ENCODE measurements around the gene MFAP5. TPM values are rescaled to one million over a fixed set of nuclear protein-coding genes. Genes with fewer than 3 reads are reported as not detected.

Gene MFAP5
- total and polyA plus RNA-seq, 10 of the 15 experiments (the other 5 are each of a cell fraction or from before 2014, with no cell fraction given) = 0.06 to 0.14 (median 0.12) TPM; not detected in 7

DNA sequence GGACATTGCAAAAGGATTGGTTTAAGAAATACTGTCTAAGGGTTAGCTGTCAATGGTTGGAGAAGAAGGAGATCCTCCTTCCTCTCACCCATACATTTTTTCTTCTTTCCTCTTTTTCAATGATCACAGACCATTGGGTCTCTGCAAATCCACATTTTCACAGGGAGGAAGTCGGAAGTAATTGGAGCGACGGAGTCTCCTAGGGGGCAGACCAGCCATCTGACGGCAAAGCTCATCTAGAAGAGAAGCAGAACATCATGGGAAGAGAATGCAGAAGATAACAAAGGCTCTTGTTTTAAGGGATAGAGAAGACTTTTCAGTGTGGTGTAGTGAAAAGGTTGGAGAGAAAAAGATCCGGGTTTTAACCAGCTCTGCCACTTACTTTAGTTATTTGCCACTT, 14.7 kb downstream of the MFAP5 start:
- SMC1A ChIA-PET (ENCODE audit: uncharacterized antibody, unreplicated experiment) = interaction anchor here (0.6 to 3.5 kb wide), 9 partner anchors 10 to 103 kb away, joined by 3 to 42 read pairs (median 9); partner anchors contain the start of gene AICDA
- intact Hi-C loops (cut with micrococcal nuclease; ENCODE audit: unreplicated experiment) = loop anchor here (1.0 kb wide), 2 partner anchors 19 to 37 kb away; no protein-coding TSS in a partner anchor
- DNase-seq (ENCODE audit: low read depth, low spot score) (no peak), ATAC-seq (no peak), FAIRE-seq (no peak)
- H3K4me3 ChIP-seq = no peak overlapping the region
- H3K27ac ChIP-seq (ENCODE audit: control insufficient read depth, insufficient read depth) = peak overlapping the region; percentile 45; the same call in 1 of the 2 replicates
- 0 out of 2 replicates have a peak overlapping the region, but pooled peaks have one; percentile 12 for H3K4me2 ChIP-seq (ENCODE audit: control insufficient read depth, insufficient read depth)
- H2AFZ ChIP-seq (ENCODE audit: control insufficient read depth, low read depth, low read length) = no peak overlapping the region
- no peaks in the 10 kb centered on the region for H3K27me3 ChIP-seq (replicated peaks in 1 of 2; ENCODE audit: control insufficient read depth in 2 of 2, insufficient read depth in 2 of 2, low read length in 1 of 2)
- BruUV-seq (replicated peaks) = TSS peak; percentile 51
- H3K4me1 ChIP-seq (ENCODE audit: control insufficient read depth, insufficient read depth, low read length) = peaks cover 39% of the 10 kb centered on the region
- CTCF ChIA-PET = interaction anchor here (0.8 to 6.9 kb wide), 9 partner anchors 9 to 402 kb away, joined by 3 to 97 read pairs (median 4); partner anchors contain the start of gene AICDA
- POLR2A ChIA-PET = interaction anchor here (0.5 to 3.5 kb wide), 4 partner anchors 19 to 56 kb away, joined by 4 to 15 read pairs (median 9); no protein-coding TSS in a partner anchor
- in situ Hi-C loops (cut with MboI) = loop anchor here (10.0 to 25.0 kb wide), 3 partner anchors 717 to 1686 kb away; partner anchors contain the start of genes CLEC2D, EMG1, PHB2 and PTPN6
- H3K9ac ChIP-seq (ENCODE audit: control insufficient read depth, insufficient read depth, low read length) = no peak overlapping the region
- no peaks in the 10 kb centered on the region; the same call in 2 of the 3 replicates for H3K9me3 ChIP-seq (replicated peaks; ENCODE audit: control insufficient read depth, insufficient read depth, low read length)
- no peaks in the 10 kb centered on the region for H4K20me1 ChIP-seq (ENCODE audit: control insufficient read depth, insufficient read depth)
- TF ChIP-seq BCL11A (IDR thresholded peaks at IDR 0.05; ENCODE audit: low read depth, low read length) = no peak
- TF ChIP-seq CREM (IDR thresholded peaks at IDR 0.05; ENCODE audit: low read depth) = no peak
- no peak for TF ChIP-seq E2F4 (IDR thresholded peaks at IDR 0.05; ENCODE audit: low read depth, low read length)
- no peak for TF ChIP-seq ZNF24 (IDR thresholded peaks at IDR 0.05)
- no peak for TF ChIP-seq RFX5 (IDR thresholded peaks at IDR 0.05; ENCODE audit: low read depth, low read length)
- TF ChIP-seq POU2F2 (IDR thresholded peaks at IDR 0.05; ENCODE audit: borderline replicate concordance, low read depth, low read length) = no peak
- no peak for TF ChIP-seq ZZZ3 (IDR thresholded peaks at IDR 0.05; ENCODE audit: control insufficient read depth, insufficient read length, low read depth)
- no peak for TF ChIP-seq SIX5 (IDR thresholded peaks at IDR 0.05; ENCODE audit: low read depth, low read length, severe bottlenecking)
- TF ChIP-seq, protein P1, sequence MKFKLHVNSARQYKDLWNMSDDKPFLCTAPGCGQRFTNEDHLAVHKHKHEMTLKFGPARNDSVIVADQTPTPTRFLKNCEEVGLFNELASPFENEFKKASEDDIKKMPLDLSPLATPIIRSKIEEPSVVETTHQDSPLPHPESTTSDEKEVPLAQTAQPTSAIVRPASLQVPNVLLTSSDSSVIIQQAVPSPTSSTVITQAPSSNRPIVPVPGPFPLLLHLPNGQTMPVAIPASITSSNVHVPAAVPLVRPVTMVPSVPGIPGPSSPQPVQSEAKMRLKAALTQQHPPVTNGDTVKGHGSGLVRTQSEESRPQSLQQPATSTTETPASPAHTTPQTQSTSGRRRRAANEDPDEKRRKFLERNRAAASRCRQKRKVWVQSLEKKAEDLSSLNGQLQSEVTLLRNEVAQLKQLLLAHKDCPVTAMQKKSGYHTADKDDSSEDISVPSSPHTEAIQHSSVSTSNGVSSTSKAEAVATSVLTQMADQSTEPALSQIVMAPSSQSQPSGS (IDR thresholded peaks at IDR 0.05; ENCODE audit: low read length) = no peak
- no peak for TF ChIP-seq HDAC6 (IDR thresholded peaks at IDR 0.05; ENCODE audit: unreplicated experiment)
- TF ChIP-seq PAX8 (IDR thresholded peaks at IDR 0.05) = no peak
- no peak for TF ChIP-seq RELA (IDR thresholded peaks at IDR 0.05; ENCODE audit: borderline replicate concordance, partially characterized antibody)
- TF ChIP-seq NRF1 (conservative IDR thresholded peaks at IDR 0.05; ENCODE audit: low read depth, low read length) = no peak
- TF ChIP-seq CHD4 (IDR thresholded peaks at IDR 0.05) = no peak
- TF ChIP-seq CEBPB (IDR thresholded peaks at IDR 0.05; ENCODE audit: borderline replicate concordance in 1 of 2, low read depth in 2 of 2, low read length in 2 of 2) = no peak
- no peak for TF ChIP-seq ZBTB33 (IDR thresholded peaks at IDR 0.05)
- TF ChIP-seq TCF7 (IDR thresholded peaks at IDR 0.05; ENCODE audit: borderline replicate concordance) = no peak
- TF ChIP-seq NFYB (IDR thresholded peaks at IDR 0.05; ENCODE audit: insufficient read depth, low read depth, low read length) = no peak
- TF ChIP-seq MTA3 (IDR thresholded peaks at IDR 0.05; ENCODE audit: borderline replicate concordance, low read length) = no peak; the same call in 1 of the 2 replicates
- RAD21 ChIA-PET (ENCODE audit: unreplicated experiment) = interaction anchor here (1.0 to 3.8 kb wide), 8 partner anchors 9 to 302 kb away, joined by 3 to 25 read pairs (median 5); partner anchors contain the start of genes AICDA and M6PR
- WGBS (ENCODE audit: insufficient coverage, insufficient replicate concordance, low lambda C conversion rate, missing lambda C conversion rate) = 43% methylated on average over 5 of the region's 5 CpGs
- no peaks in the 10 kb centered on the region for H3K79me2 ChIP-seq (ENCODE audit: control insufficient read depth, insufficient read depth, low read length)
- H3K36me3 ChIP-seq (ENCODE audit: control insufficient read depth in 2 of 2, insufficient read depth in 2 of 2, low read length in 1 of 2) = no peaks in the 10 kb centered on the region
